ENCODE results near the gene CCDC30. TPM values are rescaled to one million over a fixed set of nuclear protein-coding genes. Genes with fewer than 3 reads are reported as not detected.

CCDC30 gene
- total and polyA plus RNA-seq, 2 experiments from 2014 or later, result 0.65 to 1.6 TPM

GRCh38 chr1:42551590-42551989 is 88.5 kb downstream of the CCDC30 start:
- WGBS, 2 experiments (ENCODE audit: low coverage in 1 of 2, low lambda C conversion rate in 2 of 2, missing lambda C conversion rate in 2 of 2), result 70 to 71% methylated on average over 3 of the region's 3 CpGs
- TF ChIP-seq EZH2phosphoT487 (IDR thresholded peaks at IDR 0.05; ENCODE audit: insufficient read depth, low read depth) (no peak), EZH2 (IDR thresholded peaks at IDR 0.05; ENCODE audit: insufficient read depth, poor library complexity, severe bottlenecking) (no peak)

GRCh38 chr1:42552636-42553035 is 89.5 kb downstream of the CCDC30 start:
- Histone ChIP-seq H3K9ac (no peak overlapping the region), H3K4me2 (ENCODE audit: unreplicated experiment) (no peak overlapping the region), H3K4me3 (no peak overlapping the region), H4K20me1 (ENCODE audit: insufficient read depth) (no peaks in the 10 kb centered on the region), H3K4me1 (ENCODE audit: insufficient read depth) (no peaks in the 10 kb centered on the region), H3K27ac (no peak overlapping the region), H3K36me3 (ENCODE audit: low read depth) (no peaks in the 10 kb centered on the region), H2AFZ (no peak overlapping the region), H3K27me3 (replicated peaks; ENCODE audit: insufficient read depth) (no peaks in the 10 kb centered on the region), H3K9me3 (ENCODE audit: low read depth) (no peaks in the 10 kb centered on the region), H3K79me2 (ENCODE audit: insufficient read depth) (no peaks in the 10 kb centered on the region), H3K9me2 (ENCODE audit: insufficient read depth) (no peaks in the 10 kb centered on the region), H3F3A (ENCODE audit: insufficient read depth) (no peaks in the 10 kb centered on the region)
- 72 to 78% methylated on average over 4 of the region's 4 CpGs for WGBS, 2 experiments (ENCODE audit: low coverage in 1 of 2, low lambda C conversion rate in 2 of 2, missing lambda C conversion rate in 2 of 2)
- no peak for DNase-seq
- TF ChIP-seq EZH2phosphoT487 (IDR thresholded peaks at IDR 0.05; ENCODE audit: insufficient read depth, low read depth) (no peak), EZH2 (IDR thresholded peaks at IDR 0.05; ENCODE audit: insufficient read depth, poor library complexity, severe bottlenecking) (no peak)
- in situ Hi-C loops (cut with MboI), result no loop called here

More at GRCh38 chr1:42551590-42551989, 88.5 kb downstream of the CCDC30 start:
- H2AFZ ChIP-seq, result no peak overlapping the region
- no peaks in the 10 kb centered on the region for H3K36me3 ChIP-seq (ENCODE audit: low read depth)
- H4K20me1 ChIP-seq (ENCODE audit: insufficient read depth), result no peaks in the 10 kb centered on the region
- no peak overlapping the region for H3K9ac ChIP-seq
- H3K9me3 ChIP-seq (ENCODE audit: low read depth), result no peaks in the 10 kb centered on the region
- H3K79me2 ChIP-seq (ENCODE audit: insufficient read depth), result no peaks in the 10 kb centered on the region
- H3K4me2 ChIP-seq (ENCODE audit: unreplicated experiment), result no peak overlapping the region
- H3K27ac ChIP-seq, result no peak overlapping the region
- no peaks in the 10 kb centered on the region for H3K27me3 ChIP-seq (replicated peaks; ENCODE audit: insufficient read depth)
- H3F3A ChIP-seq (ENCODE audit: insufficient read depth), result no peaks in the 10 kb centered on the region
- no peak overlapping the region for H3K4me3 ChIP-seq
- no peaks in the 10 kb centered on the region for H3K4me1 ChIP-seq (ENCODE audit: insufficient read depth)
- in situ Hi-C loops (cut with MboI), result no loop called here
- no peak for DNase-seq
- no peaks in the 10 kb centered on the region for H3K9me2 ChIP-seq (ENCODE audit: insufficient read depth)

GRCh38 chr1:42557230-42557851 is 94.3 kb downstream of the CCDC30 start:
- Histone ChIP-seq H3F3A (ENCODE audit: insufficient read depth) (no peaks in the 10 kb centered on the region), H3K9me3 (ENCODE audit: low read depth) (no peaks in the 10 kb centered on the region), H3K27me3 (replicated peaks; ENCODE audit: insufficient read depth) (no peaks in the 10 kb centered on the region), H4K20me1 (ENCODE audit: insufficient read depth) (no peaks in the 10 kb centered on the region), H3K4me2 (ENCODE audit: unreplicated experiment) (no peak overlapping the region), H3K9me2 (ENCODE audit: insufficient read depth) (no peaks in the 10 kb centered on the region), H3K4me1 (ENCODE audit: insufficient read depth) (no peaks in the 10 kb centered on the region), H3K27ac (no peak overlapping the region), H2AFZ (no peak overlapping the region), H3K36me3 (ENCODE audit: low read depth) (no peaks in the 10 kb centered on the region), H3K4me3 (no peak overlapping the region), H3K79me2 (ENCODE audit: insufficient read depth) (no peaks in the 10 kb centered on the region), H3K9ac (no peak overlapping the region)
- DNase-seq, result no peak
- in situ Hi-C loops (cut with MboI), result no loop called here
- TF ChIP-seq EZH2phosphoT487 (IDR thresholded peaks at IDR 0.05; ENCODE audit: insufficient read depth, low read depth), result no peak
- TF ChIP-seq EZH2 (IDR thresholded peaks at IDR 0.05; ENCODE audit: insufficient read depth, poor library complexity, severe bottlenecking), result no peak
- 79 to 85% methylated on average over 1 of the region's 1 CpG for WGBS, 2 experiments (ENCODE audit: low coverage in 1 of 2, low lambda C conversion rate in 2 of 2, missing lambda C conversion rate in 2 of 2)

GRCh38 chr1:42567038-42567437 is 104.0 kb downstream of the CCDC30 start:
- Histone ChIP-seq H4K20me1 (ENCODE audit: insufficient read depth) (no peaks in the 10 kb centered on the region), H3K27ac (no peak overlapping the region), H3K36me3 (ENCODE audit: low read depth) (no peaks in the 10 kb centered on the region), H3F3A (ENCODE audit: insufficient read depth) (no peaks in the 10 kb centered on the region), H3K4me3 (no peak overlapping the region), H2AFZ (no peak overlapping the region), H3K9me3 (ENCODE audit: low read depth) (no peaks in the 10 kb centered on the region), H3K4me2 (ENCODE audit: unreplicated experiment) (no peak overlapping the region), H3K9ac (no peak overlapping the region), H3K9me2 (ENCODE audit: insufficient read depth) (no peaks in the 10 kb centered on the region), H3K4me1 (ENCODE audit: insufficient read depth) (no peaks in the 10 kb centered on the region), H3K27me3 (replicated peaks; ENCODE audit: insufficient read depth) (no peaks in the 10 kb centered on the region), H3K79me2 (ENCODE audit: insufficient read depth) (no peaks in the 10 kb centered on the region)
- TF ChIP-seq EZH2 (IDR thresholded peaks at IDR 0.05; ENCODE audit: insufficient read depth, poor library complexity, severe bottlenecking) (no peak), EZH2phosphoT487 (IDR thresholded peaks at IDR 0.05; ENCODE audit: insufficient read depth, low read depth) (no peak)
- no peak for DNase-seq
- in situ Hi-C loops (cut with MboI), result no loop called here

GRCh38 chr1:42576935-42577334 is 113.8 kb downstream of the CCDC30 start:
- Histone ChIP-seq H3K9me2 (ENCODE audit: insufficient read depth) (no peaks in the 10 kb centered on the region), H3F3A (ENCODE audit: insufficient read depth) (no peaks in the 10 kb centered on the region), H4K20me1 (ENCODE audit: insufficient read depth) (no peaks in the 10 kb centered on the region), H3K27me3 (replicated peaks; ENCODE audit: insufficient read depth) (no peaks in the 10 kb centered on the region), H3K9me3 (ENCODE audit: low read depth) (no peaks in the 10 kb centered on the region), H2AFZ (no peak overlapping the region), H3K4me2 (ENCODE audit: unreplicated experiment) (no peak overlapping the region), H3K4me3 (no peak overlapping the region), H3K36me3 (ENCODE audit: low read depth) (no peaks in the 10 kb centered on the region), H3K4me1 (ENCODE audit: insufficient read depth) (no peaks in the 10 kb centered on the region), H3K9ac (no peak overlapping the region), H3K79me2 (ENCODE audit: insufficient read depth) (no peaks in the 10 kb centered on the region), H3K27ac (no peak overlapping the region)
- no peak for DNase-seq
- no peak for TF ChIP-seq EZH2phosphoT487 (IDR thresholded peaks at IDR 0.05; ENCODE audit: insufficient read depth, low read depth)
- no peak for TF ChIP-seq EZH2 (IDR thresholded peaks at IDR 0.05; ENCODE audit: insufficient read depth, poor library complexity, severe bottlenecking)
- WGBS, 2 experiments (ENCODE audit: low coverage in 1 of 2, low lambda C conversion rate in 2 of 2, missing lambda C conversion rate in 2 of 2), result 38 to 39% methylated on average over 1 of the region's 1 CpG
- in situ Hi-C loops (cut with MboI), result loop anchor here (25.0 kb wide), 1 partner anchor 510 kb away; no protein-coding TSS in a partner anchor
